ENCODE measurements around the gene TMEM134.

GRCh38 chr11:67420147-67420645 is 48.9 kb downstream of the TMEM134 start:
- no peak for TF ChIP-seq CTCF (IDR thresholded peaks at IDR 0.05 in 2 of 3, conservative IDR thresholded peaks at IDR 0.05 in 1 of 3; ENCODE audit: insufficient read depth in 2 of 3, low read depth in 1 of 3, low read length in 3 of 3)
- TF ChIP-seq POLR2AphosphoS5 (IDR thresholded peaks at IDR 0.05; ENCODE audit: control insufficient read depth, insufficient read depth, low read depth, low read length), result 0 out of 2 replicates have a peak, but pooled peaks have one; percentile 6
- TF ChIP-seq IRF2 (CRISPR knock-in tag; IDR thresholded peaks at IDR 0.05), result no peak
- no peak for TF ChIP-seq ARNT (IDR thresholded peaks at IDR 0.05)
- no peak for TF ChIP-seq ATF3 (IDR thresholded peaks at IDR 0.05)
- TF ChIP-seq ATF3 (CRISPR knock-in tag; conservative IDR thresholded peaks at IDR 0.05), result no peak
- TF ChIP-seq ATF1 (CRISPR knock-in tag; IDR thresholded peaks at IDR 0.05), result no peak
- no peak for TF ChIP-seq ATF1 (tag; IDR thresholded peaks at IDR 0.05)
- TF ChIP-seq USF2 (CRISPR knock-in tag; IDR thresholded peaks at IDR 0.05), result no peak
- no peak for TF ChIP-seq NR0B1 (IDR thresholded peaks at IDR 0.05; ENCODE audit: partially characterized antibody)
- no peak for TF ChIP-seq SMARCC2 (IDR thresholded peaks at IDR 0.05; ENCODE audit: low read depth)
- no peak for TF ChIP-seq GTF2F1 (IDR thresholded peaks at IDR 0.05; ENCODE audit: low read depth, low read length)

Data from K562 (cell line).